IMR-90 (cell line): ENCODE data around the gene WDR27. TPM values are rescaled to one million over a fixed set of nuclear protein-coding genes. Genes with fewer than 3 reads are reported as not detected.

Experiments used
- ATAC-seq: fragments of 200-7000 bp; cut with Tn5 transposase; 2 replicates; pipeline ENCODE4 v1.9.1; 2020; ENCODE audit warnings: low read depth, mild to moderate bottlenecking, moderate library complexity
- BruUV-seq: library from RNA; stranded (reverse); fragments of 400-500 nt; replicated peaks from 2 replicates; lab custom pipeline; 2021; lab: Mats Ljungman, UMichigan
- CTCF ChIA-PET: fragments of 300-600 bp; formaldehyde crosslinking; extraction: SDS; loops from one replicate; lab custom pipeline; 2021; ENCODE audit warnings: antibody characterized with exemption; lab: Yijun Ruan, JAX
- POLR2A ChIA-PET: fragments of 300-600 bp; sonication (Branson Sonifier 250); formaldehyde crosslinking; loops from one replicate; lab custom pipeline; 2022; ENCODE audit warnings: antibody characterized with exemption; ENCODE audit not compliant: unreplicated experiment; lab: Charles Lee
- DNase-seq: peaks from one replicate; pipeline ENCODE4 v3.0.0; 2013
- H2AFZ ChIP-seq: replicated peaks from 2 replicates; pipeline ENCODE3; 2013; ENCODE audit warnings: low read length, mild to moderate bottlenecking; ENCODE audit not compliant: poor library complexity
- H2AK5ac ChIP-seq: 2 replicates; pipeline ENCODE4 v1.6.1; 2013; ENCODE audit warnings: low read depth, low read length, inconsistent platforms
- H2AK9ac ChIP-seq: replicated peaks from 2 replicates; pipeline ENCODE3; 2013; ENCODE audit warnings: mild to moderate bottlenecking, low read depth, low read length, moderate library complexity; ENCODE audit not compliant: poor library complexity
- H2BK120ac ChIP-seq: 2 replicates; pipeline ENCODE4 v1.6.1; 2013; ENCODE audit warnings: low read depth, low read length, inconsistent platforms
- H2BK15ac ChIP-seq: 3 replicates; pipeline ENCODE4 v1.6.1; 2013; ENCODE audit warnings: low read depth, low read length, inconsistent platforms
- H2BK20ac ChIP-seq: 2 replicates; pipeline ENCODE4 v1.6.1; 2013; ENCODE audit warnings: low read depth, mild to moderate bottlenecking, inconsistent platforms, low read length, moderate library complexity
- H2BK5ac ChIP-seq: 2 replicates; pipeline ENCODE4 v1.6.1; 2013; ENCODE audit warnings: mild to moderate bottlenecking, low read depth, low read length, inconsistent platforms; ENCODE audit not compliant: poor library complexity, severe bottlenecking
- H3K14ac ChIP-seq: replicated peaks from 2 replicates; pipeline ENCODE4 v1.6.1; 2013; ENCODE audit warnings: low read depth, low read length, inconsistent platforms
- H3K18ac ChIP-seq: 2 replicates; pipeline ENCODE4 v1.6.1; 2013; ENCODE audit warnings: low read depth, low read length, control low read depth
- H3K23ac ChIP-seq: 2 replicates; pipeline ENCODE4 v1.6.1; 2013; ENCODE audit warnings: low read depth, low read length, inconsistent platforms
- H3K27ac ChIP-seq: 2 replicates; pipeline ENCODE4 v1.5.1; 2013; ENCODE audit warnings: mild to moderate bottlenecking, control low read depth, low read length; ENCODE audit not compliant: insufficient read depth
- H3K27me3 ChIP-seq: 2 replicates; pipeline ENCODE4 v1.6.1; 2013; ENCODE audit warnings: low read length; ENCODE audit not compliant: control insufficient read depth, insufficient read depth
- H3K36me3 ChIP-seq: 2 replicates; pipeline ENCODE4 v1.6.1; 2013; ENCODE audit warnings: low read length, mixed read lengths; ENCODE audit not compliant: control insufficient read depth, insufficient read depth
- H3K4ac ChIP-seq: 2 replicates; pipeline ENCODE4 v1.6.1; 2013; ENCODE audit warnings: low read depth, low read length, inconsistent platforms
- H3K4me1 ChIP-seq: 2 replicates; pipeline ENCODE4 v1.6.1; 2013; ENCODE audit warnings: low read length, mixed read lengths; ENCODE audit not compliant: control insufficient read depth, insufficient read depth
- H3K4me2 ChIP-seq: 2 replicates; pipeline ENCODE4 v1.6.1; 2013; ENCODE audit warnings: low read depth, mild to moderate bottlenecking, control low read depth, low read length, moderate library complexity
- H3K4me3 ChIP-seq: 2 replicates; pipeline ENCODE4 v1.5.1; 2013; ENCODE audit warnings: low read depth, mild to moderate bottlenecking, control low read depth, low read length, moderate library complexity; ENCODE audit not compliant: insufficient read depth
- H3K56ac ChIP-seq: 2 replicates; pipeline ENCODE4 v1.6.1; 2013; ENCODE audit warnings: low read length, inconsistent platforms; ENCODE audit not compliant: insufficient read depth; ENCODE audit errors: extremely low read depth
- H3K79me1 ChIP-seq, 2 experiments: 2 replicates each; pipeline ENCODE4 v1.6.1; 2013; ENCODE audit warnings: low read length in 2 of 2, inconsistent platforms in 1 of 2, low read depth in 1 of 2
- H3K9ac ChIP-seq: 2 replicates; pipeline ENCODE4 v1.6.1; 2013; ENCODE audit warnings: low read depth, low read length, control low read depth
- H3K9me1 ChIP-seq: 2 replicates; pipeline ENCODE4 v1.6.1; 2013; ENCODE audit warnings: low read length, inconsistent platforms; ENCODE audit not compliant: insufficient read depth
- H3K9me3 ChIP-seq: 2 replicates; pipeline ENCODE4 v1.6.1; 2013; ENCODE audit warnings: low read length; ENCODE audit not compliant: control insufficient read depth, insufficient read depth
- H4K20me1 ChIP-seq: 2 replicates; pipeline ENCODE4 v1.6.1; 2013; ENCODE audit warnings: low read length, inconsistent platforms; ENCODE audit not compliant: insufficient read depth
- H4K5ac ChIP-seq: 2 replicates; pipeline ENCODE4 v1.6.1; 2013; ENCODE audit warnings: mild to moderate bottlenecking, low read depth, low read length, control low read depth
- H4K8ac ChIP-seq, 2 experiments: 2 replicates each; pipeline ENCODE4 v1.6.1; 2013; ENCODE audit warnings: low read depth in 2 of 2, low read length in 2 of 2, control low read depth in 1 of 2, inconsistent platforms in 1 of 2
- H4K91ac ChIP-seq: 2 replicates; pipeline ENCODE4 v1.6.1; 2013; ENCODE audit warnings: low read depth, low read length, inconsistent platforms; ENCODE audit not compliant: insufficient read depth
- BHLHE40 ChIP-seq: fragments of 150-350 bp; IDR thresholded peaks from 2 replicates; pipeline ENCODE4 v1.6.1; 2016; ENCODE audit warnings: mild to moderate bottlenecking, low read depth, low read length
- CEBPB ChIP-seq: IDR thresholded peaks from 2 replicates; pipeline ENCODE4 v1.6.1; 2012; ENCODE audit warnings: low read depth, low read length, improper control_type of control experiment
- CHD1 ChIP-seq: IDR thresholded peaks from 2 replicates; pipeline ENCODE4 v1.6.1; 2012; ENCODE audit warnings: low read depth, low read length, improper control_type of control experiment
- FOS ChIP-seq: fragments of 150-350 bp; IDR thresholded peaks from 2 replicates; pipeline ENCODE4 v1.6.1; 2016; ENCODE audit warnings: low read depth, low read length
- MAFK ChIP-seq: IDR thresholded peaks from 2 replicates; pipeline ENCODE4 v1.6.1; 2012; ENCODE audit warnings: low read depth, low read length, improper control_type of control experiment
- MAZ ChIP-seq: IDR thresholded peaks from 2 replicates; pipeline ENCODE4 v1.6.1; 2012; ENCODE audit warnings: low read depth, mild to moderate bottlenecking, low read length, improper control_type of control experiment, moderate library complexity, borderline replicate concordance
- MXI1 ChIP-seq: IDR thresholded peaks from 2 replicates; pipeline ENCODE4 v1.6.1; 2012; ENCODE audit warnings: low read depth, mild to moderate bottlenecking, low read length, moderate library complexity, borderline replicate concordance
- NFE2L2 ChIP-seq: fragments of 150-350 bp; IDR thresholded peaks from 2 replicates; pipeline ENCODE4 v1.6.1; 2016; ENCODE audit warnings: low read depth, mild to moderate bottlenecking, low read length
- POLR2A ChIP-seq: IDR thresholded peaks from 2 replicates; pipeline ENCODE4 v1.6.1; 2012; ENCODE audit warnings: mild to moderate bottlenecking, low read depth, low read length
- RAD21 ChIP-seq: IDR thresholded peaks from 2 replicates; pipeline ENCODE4 v1.6.1; 2012; ENCODE audit warnings: low read length, improper control_type of control experiment
- RCOR1 ChIP-seq: IDR thresholded peaks from 2 replicates; pipeline ENCODE4 v1.6.1; 2012; ENCODE audit warnings: mild to moderate bottlenecking, low read length, improper control_type of control experiment; ENCODE audit not compliant: insufficient replicate concordance
- RFX5 ChIP-seq: IDR thresholded peaks from 2 replicates; pipeline ENCODE4 v1.8.0; 2012; ENCODE audit warnings: low read depth, mild to moderate bottlenecking, low read length, moderate library complexity
- SMC3 ChIP-seq: fragments of 150-350 bp; IDR thresholded peaks from 2 replicates; pipeline ENCODE4 v1.6.1; 2016; ENCODE audit warnings: low read depth, mild to moderate bottlenecking, antibody characterized with exemption, low read length, moderate library complexity
- WGBS, 2 experiments: methylation state at CpG; one replicate each; pipeline versions ENCODE4 v1.1.5 to v1.1.7; 2013; ENCODE audit warnings: missing lambda C conversion rate in 2 of 2; ENCODE audit not compliant: insufficient read length in 1 of 2; ENCODE audit errors: extremely low coverage in 2 of 2; 5-methylcytosine and 5-hydroxymethylcytosine counted together
- dilution Hi-C: fragments of 300-500 bp; cut with HindIII; formaldehyde crosslinking; loops from one replicate; pipeline ENCODE4 v1.14.3; 2018; ENCODE audit warnings: low sequenced_read_pairs; ENCODE audit not compliant: unreplicated experiment
- in situ Hi-C: fragments of 300-500 bp; cut with MboI; formaldehyde crosslinking; loops from 3 replicates; pipeline ENCODE4 v1.14.3; 2019; ENCODE audit warnings: low sequenced_read_pairs, inconsistent platforms, mixed read lengths
- intact Hi-C: fragments of 100-400 bp; cut with micrococcal nuclease; formaldehyde crosslinking; loops from 2 replicates; pipeline ENCODE4 v1.10.0; 2022
- polyA plus RNA-seq, 3 experiments: library from polyadenylated mRNA; depleted of rRNA; stranded (reverse); fragments of >200 nt; gene quantifications; 2 replicates each; pipeline ENCODE4 v1.2.3, GENCODE V29; 2012; ENCODE audit warnings: low replicate concordance in 1 of 3
- total RNA-seq: library from RNA; depleted of rRNA; stranded (reverse); fragments of >200 nt; gene quantifications from 2 replicates; pipeline ENCODE4 v1.2.3, GENCODE V29; 2012
- TF ChIP-seq, protein P1 (sequence below): fragments of 150-350 bp; IDR thresholded peaks from 2 replicates; pipeline ENCODE4 v1.6.1; 2016; ENCODE audit warnings: low read depth, mild to moderate bottlenecking, low read length, moderate library complexity, borderline replicate concordance
- TF ChIP-seq, protein P2 (sequence below): fragments of 150-350 bp; IDR thresholded peaks from 2 replicates; pipeline ENCODE4 v1.6.1; 2017; ENCODE audit warnings: mild to moderate bottlenecking, antibody characterized with exemption, low read length, low read depth
- TF ChIP-seq, protein P3 (sequence below): conservative IDR thresholded peaks from 2 replicates; pipeline ENCODE4 v1.5.1; 2012; ENCODE audit warnings: mild to moderate bottlenecking, low read depth, low read length, improper control_type of control experiment

Gene WDR27
- total and polyA plus RNA-seq, 2 of the 4 experiments (the other 2 are of a cell fraction): 7.0 to 18.5 TPM

DNA sequence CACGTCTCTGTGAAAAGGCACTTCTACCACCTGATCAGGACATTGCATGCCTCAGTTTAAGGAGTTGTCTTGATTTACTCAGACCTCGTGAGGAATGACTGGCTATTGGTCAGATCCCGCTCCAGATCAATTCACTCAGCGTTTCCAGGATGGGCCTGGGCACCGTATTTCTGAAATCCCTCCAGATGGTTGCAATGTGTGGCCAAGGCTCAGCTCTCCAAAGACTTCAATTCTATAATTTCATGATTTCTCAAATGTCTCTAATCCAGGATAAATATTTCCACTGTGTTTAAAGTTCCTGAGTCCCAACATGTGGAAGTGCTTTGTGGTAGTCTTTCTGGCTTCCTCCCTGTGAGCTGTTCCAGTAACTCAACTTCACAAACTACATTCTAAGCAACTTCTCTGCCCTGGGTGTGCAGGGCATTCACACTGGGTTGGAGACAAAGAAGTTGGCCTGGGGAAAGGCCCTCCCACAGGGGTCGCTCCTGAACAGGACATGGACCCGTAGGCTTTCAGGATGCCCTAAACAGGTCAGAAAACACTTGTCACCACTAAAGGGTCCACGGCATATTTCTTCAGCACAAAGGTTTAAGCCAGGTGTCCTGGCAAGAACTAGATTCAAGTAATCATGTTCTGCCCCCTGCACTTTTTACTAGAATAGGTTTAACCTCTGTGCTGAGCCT lies 212.1 kb downstream of the WDR27 start:
- Histone ChIP-seq H4K20me1 (no peaks in the 10 kb centered on the region), H3K27ac (no peak overlapping the region), H2BK20ac (no peak overlapping the region), H3K36me3 (no peaks in the 10 kb centered on the region), H2AK9ac (no peak overlapping the region), H3K4me1 (peaks cover 4% of the 10 kb centered on the region), H4K8ac (no peak overlapping the region), H2BK120ac (no peak overlapping the region), H2BK15ac (no peak overlapping the region), H2AFZ (no peak overlapping the region), H2BK5ac (no peak overlapping the region), H3K23ac (no peak overlapping the region), H3K27me3 (no peaks in the 10 kb centered on the region), H3K18ac (no peak overlapping the region), H3K4ac (no peak overlapping the region), H3K79me1 (no peaks in the 10 kb centered on the region), H3K9ac (no peak overlapping the region), H3K56ac (no peak overlapping the region), H2AK5ac (no peak overlapping the region), H4K91ac (no peak overlapping the region), H3K4me3 (no peak overlapping the region), H3K4me2 (no peak overlapping the region), H3K9me1 (0 out of 2 replicates have a peak, but pooled peaks cover 3% of the 10 kb centered on the region), H4K5ac (no peak overlapping the region), H3K9me3 (no peaks in the 10 kb centered on the region), H3K14ac (no peak overlapping the region)
- in situ Hi-C loops: no loop called here
- TF ChIP-seq MAFK (no peak), BHLHE40 (no peak), SMC3 (no peak), CHD1 (no peak), RFX5 (no peak), CEBPB (no peak), MXI1 (no peak), NFE2L2 (no peak), POLR2A (no peak), FOS (no peak), RCOR1 (no peak), MAZ (no peak), RAD21 (no peak)
- TF ChIP-seq, protein P1, sequence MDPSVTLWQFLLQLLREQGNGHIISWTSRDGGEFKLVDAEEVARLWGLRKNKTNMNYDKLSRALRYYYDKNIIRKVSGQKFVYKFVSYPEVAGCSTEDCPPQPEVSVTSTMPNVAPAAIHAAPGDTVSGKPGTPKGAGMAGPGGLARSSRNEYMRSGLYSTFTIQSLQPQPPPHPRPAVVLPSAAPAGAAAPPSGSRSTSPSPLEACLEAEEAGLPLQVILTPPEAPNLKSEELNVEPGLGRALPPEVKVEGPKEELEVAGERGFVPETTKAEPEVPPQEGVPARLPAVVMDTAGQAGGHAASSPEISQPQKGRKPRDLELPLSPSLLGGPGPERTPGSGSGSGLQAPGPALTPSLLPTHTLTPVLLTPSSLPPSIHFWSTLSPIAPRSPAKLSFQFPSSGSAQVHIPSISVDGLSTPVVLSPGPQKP: no peak
- TF ChIP-seq, protein P2, sequence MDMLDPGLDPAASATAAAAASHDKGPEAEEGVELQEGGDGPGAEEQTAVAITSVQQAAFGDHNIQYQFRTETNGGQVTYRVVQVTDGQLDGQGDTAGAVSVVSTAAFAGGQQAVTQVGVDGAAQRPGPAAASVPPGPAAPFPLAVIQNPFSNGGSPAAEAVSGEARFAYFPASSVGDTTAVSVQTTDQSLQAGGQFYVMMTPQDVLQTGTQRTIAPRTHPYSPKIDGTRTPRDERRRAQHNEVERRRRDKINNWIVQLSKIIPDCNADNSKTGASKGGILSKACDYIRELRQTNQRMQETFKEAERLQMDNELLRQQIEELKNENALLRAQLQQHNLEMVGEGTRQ: no peak
- TF ChIP-seq, protein P3, sequence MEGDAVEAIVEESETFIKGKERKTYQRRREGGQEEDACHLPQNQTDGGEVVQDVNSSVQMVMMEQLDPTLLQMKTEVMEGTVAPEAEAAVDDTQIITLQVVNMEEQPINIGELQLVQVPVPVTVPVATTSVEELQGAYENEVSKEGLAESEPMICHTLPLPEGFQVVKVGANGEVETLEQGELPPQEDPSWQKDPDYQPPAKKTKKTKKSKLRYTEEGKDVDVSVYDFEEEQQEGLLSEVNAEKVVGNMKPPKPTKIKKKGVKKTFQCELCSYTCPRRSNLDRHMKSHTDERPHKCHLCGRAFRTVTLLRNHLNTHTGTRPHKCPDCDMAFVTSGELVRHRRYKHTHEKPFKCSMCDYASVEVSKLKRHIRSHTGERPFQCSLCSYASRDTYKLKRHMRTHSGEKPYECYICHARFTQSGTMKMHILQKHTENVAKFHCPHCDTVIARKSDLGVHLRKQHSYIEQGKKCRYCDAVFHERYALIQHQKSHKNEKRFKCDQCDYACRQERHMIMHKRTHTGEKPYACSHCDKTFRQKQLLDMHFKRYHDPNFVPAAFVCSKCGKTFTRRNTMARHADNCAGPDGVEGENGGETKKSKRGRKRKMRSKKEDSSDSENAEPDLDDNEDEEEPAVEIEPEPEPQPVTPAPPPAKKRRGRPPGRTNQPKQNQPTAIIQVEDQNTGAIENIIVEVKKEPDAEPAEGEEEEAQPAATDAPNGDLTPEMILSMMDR: no peak
- WGBS, 2 experiments: 88% methylated on average over 4 of the region's 8 CpGs; no CpG with 5 or more reads in 1 of the 2 experiments
- ChIA-PET CTCF (interaction anchor here (0.8 kb wide), 1 partner anchor 277 kb away, joined by 4 read pairs; no protein-coding TSS in a partner anchor), POLR2A (interaction anchor here (0.6 kb wide), 1 partner anchor 809 kb away, joined by 4 read pairs; no protein-coding TSS in a partner anchor)
- DNase-seq: no peak
- dilution Hi-C loops: no loop called here
- intact Hi-C loops: no loop called here
- no peak for ATAC-seq
- BruUV-seq: no TSS peak
